ENCODE data around the gene FZD7. TPM values are rescaled to one million over a fixed set of nuclear protein-coding genes. Genes with fewer than 3 reads are reported as not detected.

The FZD7 gene
- total RNA-seq, 4 donors from 2014 or later, result 4.4 to 9.4 (median 6.4) TPM

DNA sequence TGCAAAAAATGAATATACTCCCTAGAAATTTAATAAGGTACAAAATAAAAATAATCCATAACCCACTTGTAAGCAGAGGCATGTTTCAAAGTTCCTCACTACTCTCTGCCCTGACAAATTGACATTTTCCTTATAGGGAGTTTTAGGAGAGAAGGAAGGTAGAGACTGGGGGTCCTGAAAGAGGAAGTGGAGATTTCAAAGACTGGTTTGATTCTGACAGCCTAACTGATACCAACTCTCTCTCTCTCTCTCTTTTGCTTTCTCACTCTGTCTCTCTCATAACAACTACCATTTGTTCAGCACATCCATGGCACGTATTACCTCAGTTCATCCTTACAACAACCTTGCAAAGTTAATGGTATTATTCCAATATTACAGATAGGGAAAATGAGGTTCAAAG is 18.6 kb downstream of the FZD7 start:
- no peaks in the 10 kb centered on the region for H3K9me3 ChIP-seq
- no peak overlapping the region for H3K4me3 ChIP-seq
- H3K36me3 ChIP-seq, result no peaks in the 10 kb centered on the region
- peaks cover 11 to 12% of the 10 kb centered on the region in 2 donors for H3K4me1 ChIP-seq
- in situ Hi-C loops (cut with MboI; ENCODE audit: low sequenced_read_pairs in 4 of 4) (no loop called here), intact Hi-C loops (cut with DNase I; ENCODE audit: low total_unique reads) (no loop called here)
- H3K27me3 ChIP-seq, result no peaks in the 10 kb centered on the region
- DNase-seq (no peak), ATAC-seq (no peak)
- TF ChIP-seq, protein P1, sequence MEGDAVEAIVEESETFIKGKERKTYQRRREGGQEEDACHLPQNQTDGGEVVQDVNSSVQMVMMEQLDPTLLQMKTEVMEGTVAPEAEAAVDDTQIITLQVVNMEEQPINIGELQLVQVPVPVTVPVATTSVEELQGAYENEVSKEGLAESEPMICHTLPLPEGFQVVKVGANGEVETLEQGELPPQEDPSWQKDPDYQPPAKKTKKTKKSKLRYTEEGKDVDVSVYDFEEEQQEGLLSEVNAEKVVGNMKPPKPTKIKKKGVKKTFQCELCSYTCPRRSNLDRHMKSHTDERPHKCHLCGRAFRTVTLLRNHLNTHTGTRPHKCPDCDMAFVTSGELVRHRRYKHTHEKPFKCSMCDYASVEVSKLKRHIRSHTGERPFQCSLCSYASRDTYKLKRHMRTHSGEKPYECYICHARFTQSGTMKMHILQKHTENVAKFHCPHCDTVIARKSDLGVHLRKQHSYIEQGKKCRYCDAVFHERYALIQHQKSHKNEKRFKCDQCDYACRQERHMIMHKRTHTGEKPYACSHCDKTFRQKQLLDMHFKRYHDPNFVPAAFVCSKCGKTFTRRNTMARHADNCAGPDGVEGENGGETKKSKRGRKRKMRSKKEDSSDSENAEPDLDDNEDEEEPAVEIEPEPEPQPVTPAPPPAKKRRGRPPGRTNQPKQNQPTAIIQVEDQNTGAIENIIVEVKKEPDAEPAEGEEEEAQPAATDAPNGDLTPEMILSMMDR (IDR thresholded peaks at IDR 0.05 in 4 of 5, conservative IDR thresholded peaks at IDR 0.05 in 1 of 5), result no peak
- TF ChIP-seq POLR2A (IDR thresholded peaks at IDR 0.05), result no peak
- H3K27ac ChIP-seq, result no peak overlapping the region

DNA sequence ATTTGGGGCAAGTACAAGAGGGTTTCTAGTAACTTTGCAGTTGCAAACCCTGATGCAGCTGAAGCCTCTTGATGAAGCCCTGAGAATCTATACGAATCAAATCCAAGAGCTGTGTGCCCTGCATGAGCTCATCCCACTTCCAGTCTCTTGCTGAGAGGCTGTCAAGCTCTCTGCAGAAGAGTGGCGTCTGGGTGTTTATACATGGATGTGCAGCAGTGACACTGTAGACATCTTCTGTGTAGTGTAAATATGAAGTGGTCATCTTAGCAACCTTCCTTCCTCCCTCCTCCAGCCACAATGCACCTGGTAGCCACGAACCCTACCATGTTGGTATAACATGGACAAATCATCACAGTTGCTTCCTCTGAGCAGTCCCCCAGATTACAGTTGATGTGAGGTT is 21.0 kb downstream of the FZD7 start:
- Histone ChIP-seq H3K27me3 (no peaks in the 10 kb centered on the region), H3K4me3 (no peak overlapping the region), H3K36me3 (no peaks in the 10 kb centered on the region), H3K27ac (no peak overlapping the region), H3K4me1 (peaks cover 11 to 12% of the 10 kb centered on the region in 2 donors), H3K9me3 (no peaks in the 10 kb centered on the region)
- ATAC-seq, result no peak
- in situ Hi-C loops (cut with MboI; ENCODE audit: low sequenced_read_pairs in 4 of 4) (no loop called here), intact Hi-C loops (cut with DNase I; ENCODE audit: low total_unique reads) (no loop called here)
- DNase-seq, result no peak
- TF ChIP-seq POLR2A (IDR thresholded peaks at IDR 0.05), result no peak
- TF ChIP-seq, protein P1 (IDR thresholded peaks at IDR 0.05 in 4 of 5, conservative IDR thresholded peaks at IDR 0.05 in 1 of 5), result no peak

DNA sequence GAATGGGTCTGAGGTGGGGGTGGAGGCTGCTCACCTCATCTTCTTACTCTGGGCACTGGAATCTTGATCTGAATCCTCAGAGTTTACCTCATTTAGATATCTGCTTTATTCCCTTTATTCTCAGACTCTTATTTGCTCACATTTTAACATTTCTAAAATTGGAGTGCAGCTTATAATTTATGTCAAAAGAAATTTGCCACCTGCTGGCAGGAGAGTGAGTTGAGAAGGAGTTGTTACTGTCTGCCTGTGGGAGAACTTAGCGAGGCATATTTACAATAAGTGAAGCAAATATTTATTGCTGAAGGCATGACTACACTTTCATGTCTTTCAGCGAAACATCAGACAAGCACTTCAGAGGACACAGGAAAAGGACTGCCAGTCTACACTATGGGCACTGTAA is 23.0 kb downstream of the FZD7 start:
- TF ChIP-seq, protein P1 (IDR thresholded peaks at IDR 0.05 in 4 of 5, conservative IDR thresholded peaks at IDR 0.05 in 1 of 5), result peak in 2 of 5 experiments; percentile 9 to 32
- no peak for TF ChIP-seq POLR2A (IDR thresholded peaks at IDR 0.05)
- intact Hi-C loops (cut with DNase I; ENCODE audit: low total_unique reads), result no loop called here
- Histone ChIP-seq H3K36me3 (no peaks in the 10 kb centered on the region), H3K4me3 (no peak overlapping the region), H3K9me3 (no peaks in the 10 kb centered on the region), H3K27me3 (no peaks in the 10 kb centered on the region), H3K27ac (no peak overlapping the region), H3K4me1 (peaks cover 6 to 9% of the 10 kb centered on the region in 2 donors)
- ATAC-seq (no peak), DNase-seq (no peak)
- in situ Hi-C loops (cut with MboI; ENCODE audit: low sequenced_read_pairs in 4 of 4), result no loop called here

DNA sequence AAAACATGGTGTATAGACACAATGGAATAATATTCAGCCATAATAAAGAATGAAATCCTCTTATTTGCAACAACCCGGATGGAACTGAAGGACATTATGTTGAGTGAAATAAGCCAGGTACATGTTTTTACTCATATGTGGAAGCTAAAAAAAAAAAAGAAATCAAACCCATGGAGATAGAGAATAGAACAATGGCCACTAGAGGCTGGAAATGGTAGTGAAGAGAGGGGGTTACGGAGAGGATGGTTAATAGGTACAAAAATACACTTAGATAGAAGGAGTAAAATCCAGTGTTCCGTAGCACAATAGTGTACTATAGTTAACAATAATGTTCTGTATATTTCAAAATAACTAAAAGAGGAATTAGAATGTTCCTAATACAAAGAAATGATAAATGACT is 26.6 kb downstream of the FZD7 start:
- no peaks in the 10 kb centered on the region for H3K36me3 ChIP-seq
- intact Hi-C loops (cut with DNase I; ENCODE audit: low total_unique reads), result no loop called here
- ATAC-seq (no peak), DNase-seq (no peak)
- H3K27me3 ChIP-seq, result no peaks in the 10 kb centered on the region
- no peaks in the 10 kb centered on the region for H3K9me3 ChIP-seq
- TF ChIP-seq, protein P1 (IDR thresholded peaks at IDR 0.05 in 4 of 5, conservative IDR thresholded peaks at IDR 0.05 in 1 of 5), result no peak
- peaks cover 9% of the 10 kb centered on the region in 2 donors for H3K4me1 ChIP-seq
- H3K27ac ChIP-seq, result no peak overlapping the region
- in situ Hi-C loops (cut with MboI; ENCODE audit: low sequenced_read_pairs in 4 of 4), result no loop called here
- H3K4me3 ChIP-seq, result no peak overlapping the region

DNA sequence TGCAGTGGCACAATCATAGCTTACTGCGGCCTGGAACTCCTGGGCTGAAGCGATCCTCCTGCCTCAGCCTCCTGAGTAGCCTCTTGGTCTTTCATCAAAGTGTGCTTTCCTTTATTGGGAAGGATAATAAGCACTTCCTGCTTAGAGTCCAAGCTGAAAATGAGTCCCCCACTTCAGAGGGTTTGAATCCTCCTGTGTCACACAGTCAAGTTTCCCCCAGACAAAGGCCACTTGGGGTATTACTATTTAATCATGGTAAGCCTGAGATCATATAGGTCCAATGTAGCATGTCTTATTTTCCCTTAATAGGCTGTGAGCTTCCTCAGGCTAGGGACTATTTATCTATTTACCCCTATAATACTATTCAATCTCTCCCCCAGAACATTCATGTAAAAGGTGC is 28.0 kb downstream of the FZD7 start:
- Histone ChIP-seq H3K27ac (no peak overlapping the region), H3K36me3 (no peaks in the 10 kb centered on the region), H3K4me3 (no peak overlapping the region), H3K9me3 (no peaks in the 10 kb centered on the region), H3K27me3 (no peaks in the 10 kb centered on the region), H3K4me1 (peaks cover 9% of the 10 kb centered on the region in 2 donors)
- intact Hi-C loops (cut with DNase I; ENCODE audit: low total_unique reads) (no loop called here), in situ Hi-C loops (cut with MboI; ENCODE audit: low sequenced_read_pairs in 4 of 4) (no loop called here)
- ATAC-seq (no peak), DNase-seq (no peak)
- no peak for TF ChIP-seq POLR2A (IDR thresholded peaks at IDR 0.05)
- TF ChIP-seq, protein P1 (IDR thresholded peaks at IDR 0.05 in 4 of 5, conservative IDR thresholded peaks at IDR 0.05 in 1 of 5), result no peak

Measured in gastrocnemius medialis (tissue), 4 donors.